Activated CD4-positive, CD25-positive, alpha-beta regulatory T cell (primary cell): ENCODE results near the gene RNF7.
"Not testable (repeated sequence)": the region's sequence is repeated elsewhere in the genome, so short reads cannot be mapped to it uniquely, and the experiment has no call there.

Experiments
- DNase-seq, 4 experiments: peaks; one replicate each; lab custom pipeline; 2025; lab: John Stamatoyannopoulos, UW

Gene RNF7

GRCh38 chr3:141738022-141738890, at the start of gene RNF7:
TSS of gene RNF7 (plus strand) at chr3:141738298. CDS start at chr3:141738342, 44 bp downstream.
- peak; percentile 88 to 98 (median 94) for DNase-seq

- DNase-seq, result no peak
These were observed 47.5 kb upstream of the RNF7 start for GRCh38 chr3:141690431-141691072.

- not testable (repeated sequence) for DNase-seq
These were observed 46.6 kb upstream of the RNF7 start for GRCh38 chr3:141691471-141691870.

- not testable (repeated sequence) for DNase-seq
These were observed 45.1 kb upstream of the RNF7 start for GRCh38 chr3:141692973-141693372.

GRCh38 chr3:141699324-141699723, 38.8 kb upstream of the RNF7 start:
- DNase-seq, result no peak

- no peak for DNase-seq
These were observed 38.2 kb upstream of the RNF7 start for GRCh38 chr3:141699897-141700296.

GRCh38 chr3:141703367-141703766, 34.7 kb upstream of the RNF7 start:
- not testable (repeated sequence) for DNase-seq

GRCh38 chr3:141707741-141708203, 30.3 kb upstream of the RNF7 start:
- no peak for DNase-seq

GRCh38 chr3:141708367-141708766, 29.7 kb upstream of the RNF7 start:
- no peak for DNase-seq

- no peak for DNase-seq
These were observed 28.9 kb upstream of the RNF7 start for GRCh38 chr3:141709126-141709770.

GRCh38 chr3:141710121-141710520, 28.0 kb upstream of the RNF7 start:
- DNase-seq, result no peak

GRCh38 chr3:141710888-141711616, 27.0 kb upstream of the RNF7 start:
- DNase-seq, result no peak

GRCh38 chr3:141714671-141715070, 23.4 kb upstream of the RNF7 start:
- DNase-seq, result no peak

- DNase-seq, result no peak
These were observed 16.0 kb upstream of the RNF7 start for GRCh38 chr3:141722081-141722480.

- no peak for DNase-seq
These were observed 15.4 kb upstream of the RNF7 start for GRCh38 chr3:141722648-141723047.

- no peak for DNase-seq
These were observed 14.8 kb upstream of the RNF7 start for GRCh38 chr3:141723255-141723654.

- no peak for DNase-seq
These were observed 13.9 kb upstream of the RNF7 start for GRCh38 chr3:141724186-141724585.

- no peak for DNase-seq
These were observed 13.1 kb upstream of the RNF7 start for GRCh38 chr3:141725036-141725435.

GRCh38 chr3:141726483-141726882, 11.6 kb upstream of the RNF7 start:
- no peak for DNase-seq

- DNase-seq, result no peak
These were observed 9.7 kb upstream of the RNF7 start for GRCh38 chr3:141728355-141728892.

GRCh38 chr3:141729240-141729639, 8.9 kb upstream of the RNF7 start:
- no peak for DNase-seq

GRCh38 chr3:141735176-141735575, 2.9 kb upstream of the RNF7 start:
- DNase-seq, result no peak
